Stimulated activated CD8-positive, alpha-beta memory T cell treated with anti-CD3 and anti-CD28 coated beads, Interleukin-4, amount 100 ng/mL, for 1 hour (primary cell): Measurements from ENCODE around the gene LRRC8C.
A peak's percentile ranks its signal among the peaks of the same experiment; 100 is the strongest.
"Not testable (repeated sequence)": the region's sequence is repeated elsewhere in the genome, so short reads cannot be mapped to it uniquely, and the experiment has no call there.

Experiments used
- DNase-seq, 2 donors: peaks; one replicate each; pipeline ENCODE4 v3.0.0-alpha.2; 2020; ENCODE audit warnings: low read depth in 2 of 2, low spot score in 1 of 2

Gene LRRC8C

DNA sequence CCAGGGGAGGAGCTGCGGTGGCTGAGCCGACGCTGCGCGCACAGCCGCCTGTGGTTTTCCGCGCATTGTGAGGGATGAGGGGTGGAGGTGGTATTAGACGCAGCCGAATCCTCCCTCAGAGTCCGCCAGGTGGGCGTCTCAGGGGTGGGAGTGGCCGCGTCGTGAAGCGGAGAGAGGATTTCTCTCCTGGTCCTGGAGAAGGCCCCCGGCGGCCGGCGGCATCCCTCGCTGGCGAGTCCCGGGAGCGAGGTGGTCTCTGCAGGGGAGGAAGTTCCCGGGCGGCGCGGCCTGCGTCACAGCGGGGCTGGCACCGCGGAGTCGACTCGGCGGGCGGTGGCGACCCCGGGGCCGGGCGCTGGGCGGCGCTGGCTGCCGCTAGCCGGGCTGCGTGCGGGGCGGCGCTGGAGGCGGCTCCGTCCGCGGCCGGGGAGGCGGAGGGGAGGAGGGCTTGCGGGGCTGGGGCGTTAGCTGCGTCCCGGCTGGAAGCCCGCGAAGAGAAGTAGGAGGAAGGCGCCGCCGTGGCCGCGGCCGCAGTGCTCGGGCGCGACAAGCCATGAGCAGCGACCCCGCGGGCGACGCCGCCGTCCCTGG is at the start of gene LRRC8C:
Gene LRRC8C, plus strand, starts transcription at position 464 of the 591 bp plus-strand sequence. CDS start 53,354 bp downstream, outside the sequence.
- DNase-seq, result peak; percentile 74 to 79

DNA sequence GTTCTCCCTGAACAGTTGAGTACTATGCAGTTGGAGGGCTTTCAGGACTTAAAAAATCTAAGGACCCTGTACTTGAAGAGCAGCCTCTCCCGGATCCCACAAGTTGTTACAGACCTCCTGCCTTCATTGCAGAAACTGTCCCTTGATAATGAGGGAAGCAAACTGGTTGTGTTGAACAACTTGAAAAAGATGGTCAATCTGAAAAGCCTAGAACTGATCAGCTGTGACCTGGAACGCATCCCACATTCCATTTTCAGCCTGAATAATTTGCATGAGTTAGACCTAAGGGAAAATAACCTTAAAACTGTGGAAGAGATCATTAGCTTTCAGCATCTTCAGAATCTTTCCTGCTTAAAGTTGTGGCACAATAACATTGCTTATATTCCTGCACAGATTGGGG is 48.7 kb upstream of the LRRC8C start:
- no peak for DNase-seq

DNA sequence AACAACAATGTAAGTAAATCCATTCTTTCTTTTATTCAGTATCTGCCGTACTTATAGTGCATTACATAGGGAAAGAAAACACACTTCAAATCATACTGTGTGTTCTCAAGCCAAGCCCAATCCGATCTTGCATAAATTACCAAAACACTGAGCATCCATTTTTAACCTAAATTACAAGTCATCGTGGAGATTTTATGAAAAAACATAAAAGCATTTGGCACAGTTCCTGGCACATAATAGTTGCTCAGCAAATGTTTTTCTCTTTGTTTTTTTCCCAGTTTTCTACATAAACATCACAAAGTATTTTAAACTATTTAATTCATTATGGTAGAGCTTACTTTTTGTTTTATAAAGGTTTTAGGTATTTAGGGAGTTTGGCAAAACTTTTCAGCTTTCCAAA is 48.1 kb upstream of the LRRC8C start:
- no peak for DNase-seq

DNA sequence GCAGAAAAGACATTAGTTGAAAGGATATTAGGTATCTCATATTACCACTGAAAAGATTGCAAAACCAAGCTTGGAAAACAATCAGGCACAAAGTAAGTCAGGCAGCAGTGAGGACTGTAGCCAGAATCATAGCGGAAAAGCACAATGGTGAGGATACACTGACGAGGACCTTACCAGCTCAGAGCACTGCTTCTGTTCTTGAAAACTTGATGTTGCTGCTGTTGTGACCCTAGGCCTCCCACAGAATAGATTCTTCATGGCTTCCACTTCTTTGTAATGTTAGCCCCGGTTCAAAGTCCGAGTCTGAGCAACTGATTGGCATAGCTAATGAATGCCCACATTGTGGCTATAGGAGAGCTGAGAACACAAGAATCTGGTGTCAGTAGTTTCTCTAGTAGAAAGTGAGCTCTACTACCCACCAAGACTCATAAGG is 45.2 kb upstream of the LRRC8C start:
- no peak for DNase-seq

DNA sequence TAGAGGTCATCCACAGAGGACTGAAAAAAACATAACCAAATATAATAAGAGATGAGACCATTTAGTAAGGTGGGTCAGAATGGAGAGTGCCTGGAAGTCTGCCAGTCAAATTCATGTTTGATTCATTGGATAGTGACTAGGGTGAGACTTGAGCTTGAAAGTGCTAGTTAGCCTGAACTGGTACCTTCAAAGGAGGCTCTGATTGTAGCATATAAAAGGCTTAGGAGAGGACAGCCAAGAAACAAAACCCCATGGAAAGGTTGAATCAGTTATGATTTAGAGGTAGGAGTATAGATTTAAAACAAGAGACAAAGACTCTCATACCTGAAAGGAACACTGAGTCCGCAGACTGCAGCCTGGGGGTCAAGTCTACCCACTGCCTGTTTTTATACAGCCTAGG is 44.4 kb upstream of the LRRC8C start:
- no peak for DNase-seq

DNA sequence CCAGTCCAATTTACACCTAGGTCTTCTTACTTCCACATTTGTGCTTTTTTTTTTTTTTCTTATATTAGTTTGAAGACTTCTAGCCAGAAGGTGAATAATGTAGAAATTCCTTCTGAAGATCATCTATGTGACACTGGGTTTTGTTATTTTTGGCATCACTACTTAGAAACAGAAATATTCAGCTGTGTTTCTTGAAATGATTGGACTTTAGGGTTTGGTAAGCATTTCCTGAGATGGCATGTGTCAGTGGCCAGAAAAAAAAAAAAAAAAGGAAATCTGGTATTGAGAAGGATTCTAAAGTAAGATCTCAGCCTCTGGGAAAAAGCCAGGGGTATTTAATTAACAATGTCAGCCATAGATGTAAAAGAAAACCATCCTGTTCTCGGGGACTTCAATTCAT is 43.4 kb upstream of the LRRC8C start:
- DNase-seq, result no peak

DNA sequence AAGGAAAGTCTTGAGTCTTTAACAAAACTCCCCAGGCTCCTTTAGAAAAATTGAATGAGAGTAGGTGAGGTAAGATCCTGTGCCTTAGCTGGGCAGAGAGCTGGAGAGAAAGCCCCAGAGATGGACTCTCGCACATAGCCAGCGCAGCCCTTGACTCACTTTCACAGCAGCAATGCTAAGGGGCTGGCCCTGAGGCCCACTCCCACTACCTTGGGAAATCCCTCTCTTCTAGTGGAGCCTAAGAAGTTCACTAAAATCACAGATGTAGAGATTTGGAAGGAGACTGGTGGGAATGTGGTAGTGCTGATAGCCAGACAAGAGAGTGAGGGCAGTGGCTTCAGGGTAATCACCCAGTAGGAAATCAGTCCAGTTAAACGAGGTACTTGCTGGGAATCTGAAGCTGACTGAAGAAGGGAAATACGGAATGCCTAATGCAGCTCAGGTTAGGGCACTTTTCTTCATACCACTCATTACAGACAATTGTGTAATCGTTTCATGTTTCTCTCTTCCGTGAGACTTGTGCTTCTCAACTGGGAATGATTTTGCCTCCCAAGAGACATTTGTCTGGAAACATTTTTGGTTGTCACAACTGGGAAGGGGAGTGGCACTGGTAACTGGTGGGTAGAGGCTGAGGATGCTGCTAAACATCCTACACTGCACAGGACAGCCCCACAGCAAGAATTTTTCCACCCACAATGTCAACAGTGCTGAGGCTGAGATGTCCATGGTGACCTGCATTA is 42.4 kb upstream of the LRRC8C start:
- no peak for DNase-seq

DNA sequence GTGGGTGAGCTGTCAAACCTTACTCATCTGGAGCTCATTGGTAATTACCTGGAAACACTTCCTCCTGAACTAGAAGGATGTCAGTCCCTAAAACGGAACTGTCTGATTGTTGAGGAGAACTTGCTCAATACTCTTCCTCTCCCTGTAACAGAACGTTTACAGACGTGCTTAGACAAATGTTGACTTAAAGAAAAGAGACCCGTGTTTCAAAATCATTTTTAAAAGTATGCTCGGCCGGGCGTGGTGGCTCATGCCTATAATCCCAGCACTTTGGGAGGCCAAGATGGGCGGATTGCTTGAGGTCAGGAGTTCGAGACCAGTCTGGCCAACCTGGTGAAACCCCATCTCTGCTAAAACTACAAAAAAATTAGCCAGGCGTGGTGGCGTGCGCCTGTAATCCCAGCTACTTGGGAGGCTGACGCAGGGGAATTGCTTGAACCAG is 40.0 kb upstream of the LRRC8C start:
- DNase-seq, result not testable (repeated sequence)

DNA sequence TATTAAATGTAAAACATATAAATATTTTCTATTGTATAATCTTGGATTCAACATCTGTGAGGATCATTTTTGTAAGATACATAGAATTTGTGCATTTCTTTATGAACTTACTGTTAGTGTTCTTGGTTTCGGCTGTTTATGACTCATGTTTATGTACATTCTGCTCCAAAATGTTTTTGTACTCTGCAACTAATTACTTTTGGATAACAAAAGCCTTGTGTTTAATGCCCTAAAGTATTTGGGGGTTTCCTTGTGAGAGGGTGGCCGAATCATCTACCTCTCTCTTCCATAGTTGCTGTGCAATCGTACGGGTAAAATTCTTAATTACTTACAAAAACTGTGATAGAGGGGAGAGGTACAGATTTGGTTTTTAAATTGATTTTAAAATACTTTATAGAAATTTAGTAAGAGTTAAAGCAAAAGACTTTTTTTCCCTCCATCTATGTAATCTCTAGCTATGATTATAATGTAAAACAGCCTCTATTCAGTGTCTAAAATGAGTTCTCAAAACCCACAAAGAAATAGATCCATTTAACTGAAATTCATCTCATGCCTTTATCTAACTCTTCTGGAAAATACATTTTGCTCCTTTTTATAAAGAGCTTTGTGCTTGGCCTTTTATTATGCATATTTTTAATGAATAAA is 38.7 kb upstream of the LRRC8C start:
- no peak for DNase-seq

DNA sequence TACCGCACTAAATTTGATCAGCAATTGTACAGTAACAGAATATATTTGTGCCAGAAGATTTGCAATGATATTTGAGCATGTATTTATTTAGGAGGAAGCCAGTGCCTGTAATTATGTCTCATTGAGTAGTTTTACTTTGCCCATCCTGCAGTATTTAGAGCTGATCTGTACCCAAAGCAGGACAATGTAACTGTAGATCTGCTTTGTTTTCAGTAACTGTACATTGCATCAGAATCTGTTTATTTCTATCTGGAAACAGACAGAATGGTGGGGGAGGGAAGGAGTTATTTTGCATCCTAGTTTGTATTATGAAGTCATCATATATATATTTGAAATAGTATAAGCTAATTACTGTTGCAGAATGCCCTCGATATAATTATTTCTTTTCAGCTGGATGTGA is 36.2 kb upstream of the LRRC8C start:
- DNase-seq, result no peak

DNA sequence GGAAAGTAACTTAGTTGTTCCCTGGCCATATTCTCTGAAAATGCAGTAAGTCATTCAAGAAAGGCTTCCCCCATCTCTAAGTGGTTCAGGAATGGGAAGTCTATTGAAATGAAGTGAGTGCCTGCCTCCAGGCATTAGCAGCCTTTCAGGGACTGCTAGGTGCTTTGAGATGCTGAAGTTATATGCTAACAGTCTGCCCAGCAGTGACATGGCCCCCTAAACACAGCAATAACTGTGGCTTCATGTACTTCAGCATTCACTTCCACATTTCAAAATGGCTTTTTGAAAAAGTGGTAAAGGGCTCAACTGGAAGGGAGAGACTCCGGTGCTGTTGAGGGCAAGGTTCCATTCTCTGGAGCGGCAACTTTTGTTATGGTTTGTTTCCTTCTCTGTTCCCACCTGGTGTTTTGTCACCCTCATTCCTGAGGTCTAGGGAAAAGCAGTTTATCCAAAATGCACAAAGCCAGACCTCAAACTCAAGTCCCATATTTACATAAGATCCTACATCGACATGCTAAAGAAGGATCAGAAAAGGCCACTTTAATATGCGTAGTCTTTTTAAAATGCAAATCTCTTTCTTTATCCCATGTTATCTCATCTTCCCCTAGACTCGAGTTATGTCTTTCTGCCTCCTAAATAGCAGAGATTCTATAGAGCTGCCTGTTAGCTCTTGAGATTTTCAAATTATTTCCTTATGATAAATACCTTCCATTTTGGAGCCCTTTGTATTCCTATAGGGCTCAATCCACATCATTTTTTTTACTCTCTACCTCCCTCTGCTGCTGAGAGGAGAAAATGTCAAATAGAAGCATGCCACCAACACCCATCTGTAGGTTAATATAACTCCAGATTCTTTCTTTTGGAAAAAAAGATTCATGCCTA is 34.2 kb upstream of the LRRC8C start:
- DNase-seq, result no peak

DNA sequence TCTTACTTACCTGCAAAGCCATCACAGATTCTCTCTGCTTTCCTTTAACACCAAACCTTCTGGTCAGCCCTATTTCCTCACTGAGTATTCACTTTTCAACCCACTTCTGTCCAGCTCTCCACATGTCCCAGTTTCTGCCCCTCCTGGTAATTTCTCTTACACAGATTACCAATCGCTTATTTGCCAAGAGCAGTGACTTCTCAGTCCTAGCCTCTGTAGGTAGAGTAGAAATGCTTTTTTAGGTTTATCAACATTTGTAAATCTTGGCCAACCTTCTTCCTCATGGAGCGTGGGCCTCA is 33.6 kb upstream of the LRRC8C start:
- no peak for DNase-seq

DNA sequence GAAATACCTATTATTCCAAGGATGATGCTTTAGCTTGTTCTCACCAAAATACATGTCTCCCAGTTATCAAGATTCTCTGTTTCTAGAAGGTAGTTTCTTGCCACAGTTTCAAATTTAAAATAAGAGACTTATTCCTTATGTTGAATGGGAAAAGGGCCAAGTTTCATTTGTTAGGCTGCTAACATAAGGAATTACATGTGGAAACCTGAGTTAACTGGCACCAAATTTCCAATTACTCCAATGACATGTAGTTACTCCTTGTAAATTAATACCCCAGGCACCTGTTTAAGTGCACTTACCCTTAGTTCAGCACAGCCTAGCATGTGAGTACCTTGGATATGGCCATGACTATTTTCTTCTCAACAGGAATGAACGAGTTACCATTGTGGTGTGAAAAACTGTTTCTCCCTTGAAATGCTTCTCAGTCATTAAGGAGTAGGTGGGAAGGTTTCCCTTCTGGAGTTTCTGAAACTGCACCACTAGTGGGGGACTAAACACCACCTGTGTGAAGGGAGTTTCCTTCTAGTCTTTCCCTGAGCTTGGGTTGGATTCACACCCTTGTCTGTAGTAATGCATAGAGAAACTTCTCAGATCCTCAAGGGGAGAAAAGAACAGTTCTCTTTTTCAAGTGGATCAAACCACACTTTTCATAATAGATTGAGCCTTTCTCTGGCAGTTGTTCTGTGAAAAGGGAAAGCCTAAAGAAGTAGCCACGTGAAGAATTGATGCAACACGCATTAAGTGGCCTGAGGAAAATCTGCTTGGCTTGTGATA is 32.3 kb upstream of the LRRC8C start:
- no peak for DNase-seq

DNA sequence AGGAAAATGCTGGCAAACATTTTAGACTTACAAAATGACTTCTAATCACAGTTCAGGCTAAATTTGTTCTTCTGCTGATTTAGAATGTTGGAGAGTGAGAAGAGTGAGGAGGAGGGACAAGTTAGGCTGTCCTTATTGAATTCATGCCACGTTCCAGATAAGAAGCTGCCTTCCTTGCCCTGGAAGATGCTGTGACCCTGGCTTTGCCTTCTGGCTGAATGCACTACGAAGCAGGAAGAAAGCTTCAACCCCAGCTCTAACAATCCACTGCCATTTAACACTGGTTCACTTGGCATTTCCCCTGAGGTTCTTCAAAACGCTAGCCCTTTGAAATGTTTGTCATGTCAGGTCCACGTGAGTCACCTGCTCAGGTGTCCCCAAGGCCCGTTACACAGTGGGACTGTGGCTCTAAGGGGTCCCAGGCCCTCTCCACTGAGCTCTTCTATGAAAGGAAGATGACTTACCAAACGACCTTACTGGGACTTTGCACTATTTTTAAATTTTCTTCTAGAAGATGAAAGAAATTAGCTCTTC is 30.0 kb upstream of the LRRC8C start:
- no peak for DNase-seq

DNA sequence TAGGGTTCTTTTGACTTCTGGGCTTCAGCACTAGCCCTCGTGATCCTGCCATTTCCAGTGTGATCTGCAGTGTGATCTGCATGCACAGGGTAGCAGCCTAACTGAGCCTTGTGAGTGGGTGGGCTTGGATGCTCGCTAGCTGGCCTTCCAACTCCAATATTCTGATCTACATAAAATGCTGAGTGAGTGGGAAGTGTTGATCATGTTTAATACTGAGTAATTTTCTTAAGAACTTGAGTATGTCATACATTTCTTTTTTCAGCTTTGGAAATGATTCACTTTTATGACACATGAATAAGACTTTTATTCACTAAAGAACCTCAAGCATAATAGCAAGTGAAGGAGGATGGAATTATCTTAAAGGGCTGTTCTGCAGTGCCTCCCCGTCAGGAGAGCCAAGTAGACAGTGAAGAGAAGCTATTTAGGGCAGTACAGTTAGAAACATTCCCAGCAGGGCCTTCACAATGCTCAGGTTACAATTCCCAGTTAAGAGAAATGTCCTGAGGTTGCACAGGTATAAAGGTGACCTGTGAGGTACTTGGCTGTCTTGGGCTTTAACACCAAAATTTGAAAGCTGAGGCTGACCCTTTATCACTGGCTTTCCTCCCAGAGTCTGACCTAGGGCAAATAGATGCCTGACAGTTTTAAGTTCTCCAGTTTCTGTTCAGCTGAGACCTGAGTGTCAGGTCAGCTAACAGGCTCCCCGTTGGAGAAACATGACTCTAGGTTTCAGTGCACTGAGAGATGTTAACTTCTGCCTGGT is 29.1 kb upstream of the LRRC8C start:
- no peak for DNase-seq

DNA sequence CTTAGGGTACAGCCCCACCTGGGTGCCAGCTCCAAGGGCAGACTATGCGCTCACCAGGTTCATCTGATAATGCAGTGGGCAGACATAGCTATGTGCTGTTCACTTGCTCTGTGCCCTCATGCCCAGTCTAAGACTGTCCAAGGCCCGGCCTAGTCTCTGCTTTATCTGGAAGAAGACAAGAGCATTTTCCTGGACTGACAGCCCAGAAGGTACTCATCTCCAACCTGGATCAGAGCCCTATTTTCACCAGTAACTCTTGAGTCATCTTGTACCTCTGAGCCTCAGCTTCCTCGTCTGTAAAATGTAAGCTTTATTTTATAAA is 28.5 kb upstream of the LRRC8C start:
- no peak for DNase-seq

DNA sequence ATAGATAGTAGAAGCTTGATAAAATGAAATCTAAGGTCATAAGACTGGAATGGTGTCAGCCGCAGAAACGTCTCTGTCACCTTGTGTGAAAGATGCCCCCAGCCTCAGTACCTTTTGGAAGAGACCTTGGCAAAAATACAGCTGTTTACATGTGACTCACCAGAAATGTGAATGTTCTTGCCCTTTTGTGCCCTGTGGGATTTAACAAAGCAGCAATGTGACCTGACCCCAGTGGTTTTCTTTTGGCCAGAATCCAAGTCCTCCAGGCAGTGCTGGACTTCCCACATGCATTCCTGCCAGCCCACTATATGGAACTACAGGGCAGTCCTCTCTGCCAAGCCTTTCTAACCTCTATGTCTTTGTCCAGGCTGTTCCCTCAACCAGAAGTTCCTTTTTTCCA is 27.2 kb upstream of the LRRC8C start:
- no peak for DNase-seq

DNA sequence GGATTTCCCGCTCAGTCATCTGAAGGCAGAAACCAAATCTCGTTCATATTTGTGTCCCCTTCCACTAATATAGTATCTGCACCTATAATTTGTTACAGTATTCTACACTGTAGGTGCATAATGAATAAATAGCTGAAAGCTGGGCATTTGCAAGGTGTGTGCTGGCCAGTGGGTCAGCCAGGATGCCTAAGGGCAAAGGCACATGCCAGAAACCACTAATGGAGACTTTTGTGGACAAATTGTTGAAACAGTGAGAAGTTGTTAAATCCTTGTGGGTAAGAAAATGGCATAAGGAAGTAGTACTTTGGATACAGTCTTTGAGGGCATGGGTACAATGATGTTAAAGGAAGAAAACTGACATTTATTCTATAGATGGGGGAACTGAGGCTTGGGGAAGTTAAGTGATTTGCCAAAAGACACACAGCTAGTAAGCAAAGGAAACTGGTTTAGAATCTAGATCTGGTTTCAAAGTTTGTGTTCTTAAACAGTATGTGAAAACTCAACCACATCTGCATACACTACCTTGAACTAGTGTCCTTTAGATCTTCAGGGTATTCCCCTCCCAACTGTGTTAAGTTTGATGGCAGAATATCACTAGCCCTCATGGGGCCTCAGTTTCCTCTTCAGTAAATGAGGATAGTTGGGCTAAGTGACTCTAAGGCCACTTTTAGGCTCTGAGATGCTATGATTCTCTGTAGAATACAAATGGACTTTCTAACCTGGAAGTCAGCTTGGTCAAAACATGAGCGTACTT is 26.5 kb upstream of the LRRC8C start:
- no peak for DNase-seq

DNA sequence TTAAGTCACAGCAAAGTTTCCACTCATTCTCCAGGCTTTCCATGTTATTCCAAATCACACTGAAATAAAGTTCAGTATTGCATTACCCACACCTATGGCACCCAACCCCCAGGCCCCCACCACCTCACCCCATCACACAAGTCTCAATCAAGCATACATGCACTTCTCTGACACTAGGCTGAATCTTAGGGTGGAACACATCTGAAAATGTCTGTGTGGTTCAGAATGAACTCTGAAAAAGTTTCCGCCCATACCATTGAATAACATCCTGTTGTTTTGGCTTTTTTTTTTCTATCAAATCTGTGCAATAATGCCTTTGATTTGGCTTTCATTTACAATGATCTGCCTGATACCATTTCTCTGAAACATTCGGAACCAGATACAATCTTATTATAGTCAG is 25.8 kb upstream of the LRRC8C start:
- DNase-seq, result no peak
